GM23338 (cell line): ENCODE results near the gene PARD6A. TPM values are rescaled to one million over a fixed set of nuclear protein-coding genes. Genes with fewer than 3 reads are reported as not detected.

Experiments used
- ATAC-seq: fragments of 200-7000 bp; cut with Tn5 transposase; 3 replicates; pipeline ENCODE4 v1.9.1; 2020
- DNase-seq: peaks from one replicate; pipeline ENCODE4 v3.0.0-alpha.2; 2015; ENCODE audit warnings: low spot score
- H2AFZ ChIP-seq: fragments of 200-600 bp; sonication (generic); 2 replicates; pipeline ENCODE4 v1.8.0; 2016; ENCODE audit warnings: antibody characterized with exemption, mild to moderate bottlenecking, moderate library complexity
- H3F3A ChIP-seq: fragments of 200-600 bp; sonication (generic); replicated peaks from 2 replicates; pipeline ENCODE4 v1.8.0; 2017; ENCODE audit warnings: antibody characterized with exemption, mixed run types, low read depth
- H3K27ac ChIP-seq: fragments of 200-600 bp; sonication (generic); 2 replicates; pipeline ENCODE4 v1.6.1; 2016; ENCODE audit warnings: low read depth
- H3K27me3 ChIP-seq: fragments of 200-600 bp; sonication (generic); 2 replicates; pipeline ENCODE4 v1.8.0; 2016; ENCODE audit warnings: mild to moderate bottlenecking, mixed run types, moderate library complexity; ENCODE audit not compliant: insufficient read depth
- H3K36me3 ChIP-seq: fragments of 200-600 bp; sonication (generic); 2 replicates; pipeline ENCODE4 v1.8.0; 2016; ENCODE audit warnings: mild to moderate bottlenecking; ENCODE audit not compliant: insufficient read depth
- H3K4me1 ChIP-seq: fragments of 200-600 bp; sonication (generic); 2 replicates; pipeline ENCODE4 v1.8.0; 2016; ENCODE audit warnings: mild to moderate bottlenecking, moderate library complexity; ENCODE audit not compliant: insufficient read depth
- H3K4me2 ChIP-seq: fragments of 200-600 bp; sonication (generic); 2 replicates; pipeline ENCODE4 v1.7.1; 2017; ENCODE audit warnings: mixed run types
- H3K4me3 ChIP-seq: fragments of 200-600 bp; sonication (generic); 2 replicates; pipeline ENCODE4 v1.6.1; 2016; ENCODE audit warnings: mixed run types
- H3K79me2 ChIP-seq: fragments of 200-600 bp; sonication (generic); replicated peaks from 2 replicates; pipeline ENCODE4 v1.8.0; 2017; ENCODE audit warnings: mild to moderate bottlenecking; ENCODE audit not compliant: insufficient read depth
- H3K9me2 ChIP-seq: fragments of 200-600 bp; sonication (generic); 2 replicates; pipeline ENCODE4 v1.8.0; 2017; ENCODE audit not compliant: insufficient read depth
- H4K20me1 ChIP-seq: fragments of 200-600 bp; sonication (generic); replicated peaks from 2 replicates; pipeline ENCODE4 v1.8.0; 2017; ENCODE audit warnings: mild to moderate bottlenecking; ENCODE audit not compliant: insufficient read depth
- H3K27ac Mint-ChIP-seq: 2 replicates; pipeline ENCODE4 v1.8.0; 2020; ENCODE audit warnings: inconsistent platforms, mild to moderate bottlenecking, moderate library complexity, mixed read lengths
- H3K27me3 Mint-ChIP-seq: 3 replicates; pipeline ENCODE4 v1.8.0; 2022; ENCODE audit warnings: low read depth, mild to moderate bottlenecking, moderate library complexity, mixed read lengths, inconsistent platforms; ENCODE audit not compliant: insufficient read depth, poor library complexity
- H3K36me3 Mint-ChIP-seq: 3 replicates; pipeline ENCODE4 v1.8.0; 2021; ENCODE audit warnings: low read depth, mild to moderate bottlenecking, inconsistent platforms, moderate library complexity, mixed read lengths
- H3K4me1 Mint-ChIP-seq: 3 replicates; pipeline ENCODE4 v1.8.0; 2020; ENCODE audit warnings: mild to moderate bottlenecking, inconsistent platforms, mixed read lengths
- H3K4me3 Mint-ChIP-seq: 3 replicates; pipeline ENCODE4 v1.8.0; 2021; ENCODE audit warnings: moderate library complexity, mild to moderate bottlenecking, inconsistent platforms, mixed read lengths
- H3K9me3 Mint-ChIP-seq: 3 replicates; pipeline ENCODE4 v1.8.0; 2020; ENCODE audit warnings: moderate library complexity, mild to moderate bottlenecking, inconsistent platforms, mixed read lengths
- CREB1 ChIP-seq: fragments of 250-450 bp; sonication (Bioruptor Pico); IDR thresholded peaks from 2 replicates; pipeline ENCODE4 v1.5.0; 2020; ENCODE audit warnings: low read depth, mild to moderate bottlenecking, moderate library complexity
- CTCF ChIP-seq, 2 experiments: fragments of 200-600 bp in 1 of 2; sonication (generic) in 1 of 2; conservative IDR thresholded peaks; 2 replicates each; pipeline versions ENCODE4 v1.5.1 to v1.6.1; 2016 to 2017; ENCODE audit warnings: antibody characterized with exemption in 2 of 2, low read depth in 2 of 2, mild to moderate bottlenecking in 2 of 2, moderate library complexity in 1 of 2
- ETS1 ChIP-seq: IDR thresholded peaks from 2 replicates; pipeline ENCODE4 v1.6.1; 2016; ENCODE audit warnings: antibody characterized with exemption
- JUNB ChIP-seq: IDR thresholded peaks from one replicate; pipeline ENCODE4 v1.6.1; 2016; ENCODE audit warnings: antibody characterized with exemption; ENCODE audit not compliant: unreplicated experiment
- ZNF114 ChIP-seq: fragments of 250-450 bp; sonication (Bioruptor Pico); IDR thresholded peaks from 2 replicates; pipeline ENCODE4 v1.5.0; 2020; ENCODE audit warnings: mild to moderate bottlenecking, moderate library complexity
- ZNF331 ChIP-seq: fragments of 250-450 bp; sonication (Bioruptor Pico); IDR thresholded peaks from 2 replicates; pipeline ENCODE4 v1.5.0; 2020; ENCODE audit warnings: low read depth, mild to moderate bottlenecking, moderate library complexity
- ZNF462 ChIP-seq: fragments of 250-450 bp; sonication (Bioruptor Pico); IDR thresholded peaks from 2 replicates; pipeline ENCODE4 v1.5.0; 2020; ENCODE audit warnings: mild to moderate bottlenecking, moderate library complexity
- polyA plus RNA-seq: library from polyadenylated mRNA; unstranded; fragments of >200 nt; fragmentation: Nextera tagmentation; extraction: Ambion mirVana; gene quantifications from 2 replicates; pipeline ENCODE4 v1.2.1, GENCODE V29; 2016
- total RNA-seq: library from RNA; depleted of rRNA; stranded (reverse); fragments of >200 nt; shearing (Covaris generic); gene quantifications from 2 replicates; pipeline ENCODE4 v1.2.3, GENCODE V29; 2014

The PARD6A gene
- total and polyA plus RNA-seq, 2 experiments from 2014 or later: 11.1 to 15.7 TPM

GRCh38 chr16:67694611-67695010, 33.9 kb downstream of the PARD6A start:
- H3F3A ChIP-seq: 0 out of 2 replicates have a peak, but pooled peaks cover 3% of the 10 kb centered on the region
- H3K9me3 Mint-ChIP-seq: no peaks in the 10 kb centered on the region; the same call in 2 of the 3 replicates
- no peak for TF ChIP-seq ZNF331 (CRISPR knock-in tag)
- TF ChIP-seq ZNF114 (CRISPR knock-in tag): no peak
- no peak for TF ChIP-seq JUNB
- no peak for TF ChIP-seq ZNF462
- no peak for TF ChIP-seq CTCF (conservative IDR thresholded peaks at IDR 0.05; ENCODE audit: low read depth in 2 of 2)
- TF ChIP-seq CREB1 (CRISPR knock-in tag): no peak
- no peak for TF ChIP-seq ETS1
- H3K79me2 ChIP-seq: peaks cover 24% of the 10 kb centered on the region
- ATAC-seq: no peak
- no peak for DNase-seq
- H3K4me1 ChIP-seq: no peaks in the 10 kb centered on the region
- H3K27ac ChIP-seq: no peak overlapping the region
- no peak overlapping the region for H3K4me3 ChIP-seq
- H3K36me3 Mint-ChIP-seq: peaks cover 6% of the 10 kb centered on the region; the same call in 2 of the 3 replicates
- no peaks in the 10 kb centered on the region for H3K27me3 ChIP-seq
- H3K9me2 ChIP-seq: no peaks in the 10 kb centered on the region
- no peak overlapping the region; the same call in 2 of the 3 replicates for H3K4me3 Mint-ChIP-seq
- H3K27me3 Mint-ChIP-seq: no peaks in the 10 kb centered on the region
- H2AFZ ChIP-seq: no peak overlapping the region
- H4K20me1 ChIP-seq: peaks cover 11% of the 10 kb centered on the region
- H3K4me1 Mint-ChIP-seq: 0 out of 3 replicates have a peak, but pooled peaks cover 2% of the 10 kb centered on the region
- no peak overlapping the region for H3K27ac Mint-ChIP-seq
- no peaks in the 10 kb centered on the region for H3K36me3 ChIP-seq
- H3K4me2 ChIP-seq: no peak overlapping the region
